Measurements from ENCODE around the gene SSR2. TPM values are rescaled to one million over a fixed set of nuclear protein-coding genes. Genes with fewer than 3 reads are reported as not detected.

The SSR2 gene
- 100 to 1,000 TPM; 240 to 299 TPM for total RNA-seq

DNA sequence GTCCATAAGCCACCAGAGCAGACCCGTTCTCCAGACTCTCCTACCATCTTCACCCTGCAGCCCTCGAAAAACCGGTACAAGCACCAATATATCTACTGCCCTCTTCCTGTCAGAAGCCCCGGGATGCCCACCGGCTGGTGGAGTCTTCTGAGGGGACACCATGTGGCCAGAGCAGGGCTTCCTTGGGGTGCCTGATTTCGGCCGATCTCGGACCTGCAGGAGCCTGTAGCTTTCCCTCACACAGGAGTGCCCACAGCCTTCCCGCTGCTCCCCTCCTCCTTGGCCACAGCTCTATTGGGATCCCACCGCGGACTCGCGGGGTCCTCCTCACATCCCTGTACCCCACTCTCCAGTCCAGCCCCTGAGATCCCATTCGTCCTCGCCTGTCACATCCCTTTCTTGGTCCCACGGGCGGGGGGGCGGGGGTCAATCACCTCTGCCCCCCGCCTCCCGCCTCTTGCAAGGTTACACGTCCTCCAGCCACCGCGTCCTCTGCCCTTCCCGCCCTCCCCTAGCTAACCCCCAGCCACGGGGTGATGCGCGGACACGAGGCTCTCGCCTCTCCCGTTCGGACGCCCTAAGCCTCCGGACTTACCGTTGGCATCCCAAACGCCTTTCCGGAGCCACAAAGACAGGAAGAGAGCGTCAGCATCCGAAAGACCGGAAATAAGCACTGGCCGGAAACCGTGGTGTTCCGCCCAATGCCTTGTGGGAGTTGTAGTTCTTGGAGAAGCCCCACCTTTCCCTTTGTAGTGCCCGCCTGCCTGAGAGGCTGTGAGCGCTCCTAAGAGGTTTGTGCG, at the start of gene SSR2:
SSR2 (minus strand) TSS at position 659 of the 800 bp plus-strand sequence. CDS start 784 bp downstream, outside the sequence.
- Mint-ChIP-seq H3K4me1 (ENCODE audit: low read depth in 2 of 2) (peaks cover 27 to 29% of the 10 kb centered on the region in 2 donors), H3K9me3 (no peaks in the 10 kb centered on the region), H3K27me3 (peaks cover 6 to 7% of the 10 kb centered on the region in 2 donors), H3K27ac (peak within 1 kb of the TSS; percentile 76 to 80), H3K36me3 (peaks cover 23% of the 10 kb centered on the region), H3K4me3 (peak within 1 kb of the TSS; percentile 93)
- peak; percentile 99 to 100 for ATAC-seq
- peak; percentile 92 for DNase-seq (ENCODE audit: low spot score)

DNA sequence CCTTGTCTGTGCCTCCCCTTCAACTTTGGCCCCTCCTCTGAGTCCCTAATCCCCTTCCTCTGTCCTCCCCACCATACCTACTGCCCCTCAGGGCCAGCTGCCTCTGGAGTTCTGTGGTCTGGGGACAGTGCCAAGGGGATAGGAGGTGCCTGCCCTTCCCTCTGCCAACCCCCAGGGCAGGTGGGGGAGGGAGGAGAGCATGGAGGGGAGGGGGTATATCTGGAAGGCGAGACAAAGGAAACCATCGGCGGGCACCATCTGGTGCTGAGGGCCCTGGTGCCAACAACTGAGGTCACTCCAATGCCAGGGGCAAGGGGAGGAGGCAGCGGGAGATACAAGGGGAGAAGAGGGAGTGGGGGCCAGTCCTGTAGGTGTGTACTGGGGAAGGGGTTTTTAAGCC, 49.8 kb upstream of the SSR2 start:
- Mint-ChIP-seq H3K4me3 (no peak overlapping the region), H3K36me3 (no peaks in the 10 kb centered on the region)

DNA sequence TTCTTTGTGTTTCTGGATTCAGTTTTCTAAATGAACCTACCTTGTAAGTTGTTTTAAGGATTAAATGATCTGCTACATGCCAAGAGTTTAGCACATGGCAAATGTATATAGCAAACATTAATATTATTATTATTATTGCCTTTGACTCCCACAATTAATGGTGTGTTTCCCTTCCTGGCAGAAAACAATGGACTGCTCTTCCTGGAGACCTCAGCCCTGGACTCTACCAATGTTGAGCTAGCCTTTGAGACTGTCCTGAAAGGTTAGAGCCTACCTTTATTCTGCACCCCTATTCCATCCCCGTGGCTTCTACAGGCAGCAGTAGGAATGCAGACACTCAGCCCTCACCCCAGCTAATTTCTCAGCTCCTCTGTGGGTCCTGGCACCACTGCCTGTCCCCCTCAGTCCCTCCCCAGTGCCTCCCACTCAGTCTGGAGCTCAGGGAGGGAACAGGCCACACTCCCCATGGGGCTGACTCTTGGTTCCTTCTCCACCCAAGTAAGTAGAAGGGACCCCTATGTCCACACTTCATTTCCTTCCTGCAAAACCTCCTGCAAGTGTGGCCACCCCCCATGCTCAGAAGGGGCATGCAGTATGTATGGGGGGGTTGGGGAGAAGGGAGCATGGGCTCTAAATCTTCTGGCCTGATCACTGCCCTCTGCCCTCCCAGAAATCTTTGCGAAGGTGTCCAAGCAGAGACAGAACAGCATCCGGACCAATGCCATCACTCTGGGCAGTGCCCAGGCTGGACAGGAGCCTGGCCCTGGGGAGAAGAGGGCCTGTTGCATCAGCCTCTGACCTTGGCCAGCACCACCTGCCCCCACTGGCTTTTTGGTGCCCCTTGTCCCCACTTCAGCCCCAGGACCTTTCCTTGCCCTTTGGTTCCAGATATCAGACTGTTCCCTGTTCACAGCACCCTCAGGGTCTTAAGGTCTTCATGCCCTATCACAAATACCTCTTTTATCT, 49.0 kb upstream of the SSR2 start:
- H3K9me3 Mint-ChIP-seq: no peaks in the 10 kb centered on the region
- ATAC-seq: no peak
- H3K4me1 Mint-ChIP-seq (ENCODE audit: low read depth in 2 of 2): peaks cover 7 to 11% of the 10 kb centered on the region in 2 donors
- no peaks in the 10 kb centered on the region for H3K27me3 Mint-ChIP-seq
- no peak overlapping the region for H3K27ac Mint-ChIP-seq
- DNase-seq (ENCODE audit: low spot score): no peak
- H3K4me3 Mint-ChIP-seq: no peak overlapping the region
- H3K36me3 Mint-ChIP-seq: no peaks in the 10 kb centered on the region

More for the DNA sequence above, 49.8 kb upstream of the SSR2 start:
- no peak for DNase-seq (ENCODE audit: low spot score)
- Mint-ChIP-seq H3K27ac (no peak overlapping the region), H3K27me3 (no peaks in the 10 kb centered on the region), H3K4me1 (ENCODE audit: low read depth in 2 of 2) (peaks cover 2 to 3% of the 10 kb centered on the region in 2 donors), H3K9me3 (no peaks in the 10 kb centered on the region)
- no peak for ATAC-seq

- Mint-ChIP-seq H3K27me3 (no peaks in the 10 kb centered on the region), H3K27ac (no peak overlapping the region), H3K36me3 (no peaks in the 10 kb centered on the region), H3K9me3 (no peaks in the 10 kb centered on the region), H3K4me1 (ENCODE audit: low read depth in 2 of 2) (peaks cover 7 to 12% of the 10 kb centered on the region in 2 donors), H3K4me3 (no peak overlapping the region)
- ATAC-seq (no peak), DNase-seq (ENCODE audit: low spot score) (no peak)
Observed at GRCh38 chr1:156067262-156067661, 46.5 kb upstream of the SSR2 start.

GRCh38 chr1:156065871-156066270, 45.1 kb upstream of the SSR2 start:
- no peak for DNase-seq (ENCODE audit: low spot score)
- no peak for ATAC-seq
- no peaks in the 10 kb centered on the region for H3K36me3 Mint-ChIP-seq
- H3K9me3 Mint-ChIP-seq: no peaks in the 10 kb centered on the region
- H3K27me3 Mint-ChIP-seq: no peaks in the 10 kb centered on the region
- H3K4me1 Mint-ChIP-seq (ENCODE audit: low read depth in 2 of 2): peaks cover 7 to 12% of the 10 kb centered on the region in 2 donors
- H3K4me3 Mint-ChIP-seq: no peak overlapping the region
- H3K27ac Mint-ChIP-seq: no peak overlapping the region

- Mint-ChIP-seq H3K4me3 (peak overlapping the region; percentile 0), H3K27ac (peak overlapping the region in 1 of 2 donors; percentile 2), H3K36me3 (no peaks in the 10 kb centered on the region), H3K9me3 (no peaks in the 10 kb centered on the region), H3K4me1 (ENCODE audit: low read depth in 2 of 2) (peaks cover 7 to 12% of the 10 kb centered on the region in 2 donors), H3K27me3 (no peaks in the 10 kb centered on the region)
- DNase-seq (ENCODE audit: low spot score) (no peak), ATAC-seq (peak; percentile 82 to 88)
Observed at GRCh38 chr1:156065212-156065611, 44.5 kb upstream of the SSR2 start.

GRCh38 chr1:156064615-156065014, 43.9 kb upstream of the SSR2 start:
- H3K9me3 Mint-ChIP-seq: no peaks in the 10 kb centered on the region
- H3K36me3 Mint-ChIP-seq: no peaks in the 10 kb centered on the region
- ATAC-seq: peak; percentile 3 to 36
- no peak for DNase-seq (ENCODE audit: low spot score)
- no peaks in the 10 kb centered on the region for H3K27me3 Mint-ChIP-seq
- H3K4me3 Mint-ChIP-seq: no peak overlapping the region
- H3K4me1 Mint-ChIP-seq (ENCODE audit: low read depth in 2 of 2): peaks cover 7 to 12% of the 10 kb centered on the region in 2 donors
- no peak overlapping the region for H3K27ac Mint-ChIP-seq

GRCh38 chr1:156063997-156064285, 43.2 kb upstream of the SSR2 start:
- Mint-ChIP-seq H3K4me3 (no peak overlapping the region), H3K4me1 (ENCODE audit: low read depth in 2 of 2) (peaks cover 7 to 12% of the 10 kb centered on the region in 2 donors), H3K27me3 (no peaks in the 10 kb centered on the region), H3K9me3 (no peaks in the 10 kb centered on the region), H3K27ac (no peak overlapping the region), H3K36me3 (no peaks in the 10 kb centered on the region)
- DNase-seq (ENCODE audit: low spot score) (no peak), ATAC-seq (no peak)

DNA sequence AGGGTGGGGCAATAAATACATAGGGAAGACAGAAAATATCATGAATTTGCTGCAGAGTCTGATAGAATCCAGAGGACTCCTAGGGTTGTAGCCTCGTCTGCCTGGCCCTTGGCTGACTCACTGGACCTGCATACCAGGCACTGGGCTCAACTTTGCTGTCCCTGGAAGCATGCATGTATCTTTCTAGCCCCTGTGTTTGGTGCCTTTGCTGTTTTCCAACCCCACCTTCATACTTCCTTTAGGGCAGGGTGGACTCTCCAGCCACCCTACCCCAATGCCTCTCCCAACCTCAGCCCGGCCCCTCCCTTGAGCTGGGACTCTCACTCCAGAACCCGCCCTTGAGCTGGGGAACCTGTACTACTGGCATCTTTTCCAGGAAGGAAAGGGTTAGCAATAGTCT, 41.4 kb upstream of the SSR2 start:
- Mint-ChIP-seq H3K9me3 (no peaks in the 10 kb centered on the region), H3K36me3 (no peaks in the 10 kb centered on the region), H3K4me1 (ENCODE audit: low read depth in 2 of 2) (peaks cover 7 to 12% of the 10 kb centered on the region in 2 donors), H3K4me3 (no peak overlapping the region), H3K27ac (no peak overlapping the region), H3K27me3 (no peaks in the 10 kb centered on the region)
- ATAC-seq (no peak), DNase-seq (ENCODE audit: low spot score) (no peak)

GRCh38 chr1:156060937-156061636, 40.3 kb upstream of the SSR2 start, which contains the start of gene RAB25:
Gene RAB25 (plus strand): TSS chr1:156061160. CDS start chr1:156061401, 241 bp downstream.
- Mint-ChIP-seq H3K27me3 (no peaks in the 10 kb centered on the region), H3K9me3 (no peaks in the 10 kb centered on the region), H3K4me1 (ENCODE audit: low read depth in 2 of 2) (peaks cover 10 to 18% of the 10 kb centered on the region in 2 donors), H3K36me3 (no peaks in the 10 kb centered on the region), H3K4me3 (no peak within 1 kb of the TSS), H3K27ac (no peak within 1 kb of the TSS)
- ATAC-seq (no peak), DNase-seq (ENCODE audit: low spot score) (no peak)

- Mint-ChIP-seq H3K36me3 (no peaks in the 10 kb centered on the region), H3K9me3 (no peaks in the 10 kb centered on the region), H3K4me3 (no peak overlapping the region), H3K27ac (no peak overlapping the region), H3K4me1 (ENCODE audit: low read depth in 2 of 2) (peaks cover 22 to 30% of the 10 kb centered on the region in 2 donors), H3K27me3 (no peaks in the 10 kb centered on the region)
- ATAC-seq (no peak), DNase-seq (ENCODE audit: low spot score) (no peak)
Observed at GRCh38 chr1:156056326-156056849, 35.6 kb upstream of the SSR2 start.

GRCh38 chr1:156055281-156056048, 34.7 kb upstream of the SSR2 start:
- H3K36me3 Mint-ChIP-seq: no peaks in the 10 kb centered on the region
- H3K4me3 Mint-ChIP-seq: peak overlapping the region; percentile 95
- H3K9me3 Mint-ChIP-seq: no peaks in the 10 kb centered on the region
- ATAC-seq: no peak
- peaks cover 22 to 30% of the 10 kb centered on the region in 2 donors for H3K4me1 Mint-ChIP-seq (ENCODE audit: low read depth in 2 of 2)
- no peaks in the 10 kb centered on the region for H3K27me3 Mint-ChIP-seq
- H3K27ac Mint-ChIP-seq: peak overlapping the region; percentile 84 to 85
- no peak for DNase-seq (ENCODE audit: low spot score)
